Left renal pelvis (tissue), 4 donors: ENCODE results near the gene ZNF182. TPM values are rescaled to one million over a fixed set of nuclear protein-coding genes. Genes with fewer than 3 reads are reported as not detected.
"Not testable (repeated sequence)": the region's sequence is repeated elsewhere in the genome, so short reads cannot be mapped to it uniquely, and the experiment has no call there.

Experiments
- DNase-seq, 4 donors: peaks; one replicate each; pipeline ENCODE4 v3.0.0-alpha.2; 2013; ENCODE audit warnings: low read depth in 4 of 4, low spot score in 3 of 4
- polyA plus RNA-seq, 4 donors: library from polyadenylated mRNA; unstranded; fragments of 120-200 nt; gene quantifications; one replicate each; pipeline ENCODE4 v1.2.1, GENCODE V29; 2013; ENCODE audit not compliant: insufficient read length in 4 of 4

ZNF182 gene
- polyA plus RNA-seq, 4 donors: 7.9 to 12.1 (median 11.4) TPM

- no peak for DNase-seq
These were observed 860 bp downstream of the ZNF182 start for GRCh38 chrX:48002929-48003328.

- DNase-seq: no peak
These were observed 1.5 kb downstream of the ZNF182 start for GRCh38 chrX:48002319-48002718.

- no peak for DNase-seq
These were observed 2.5 kb downstream of the ZNF182 start for GRCh38 chrX:48001260-48001659.

GRCh38 chrX:47992669-47993068, 11.1 kb downstream of the ZNF182 start:
- no peak for DNase-seq

GRCh38 chrX:47992095-47992380, 11.8 kb downstream of the ZNF182 start:
- no peak for DNase-seq

- no peak for DNase-seq
These were observed 12.3 kb downstream of the ZNF182 start for GRCh38 chrX:47991263-47992094.

GRCh38 chrX:47976254-47977151, 27.3 kb downstream of the ZNF182 start:
- no peak for DNase-seq

GRCh38 chrX:47973235-47973634, 30.6 kb downstream of the ZNF182 start:
- no peak for DNase-seq

GRCh38 chrX:47965526-47965925, 38.3 kb downstream of the ZNF182 start:
- not testable (repeated sequence) for DNase-seq

- not testable (repeated sequence) for DNase-seq
These were observed 42.0 kb downstream of the ZNF182 start for GRCh38 chrX:47961830-47962229.

GRCh38 chrX:47960406-47960805, 43.4 kb downstream of the ZNF182 start:
- DNase-seq: no peak

GRCh38 chrX:47958761-47959342, 44.9 kb downstream of the ZNF182 start:
- DNase-seq: no peak

GRCh38 chrX:47958206-47958605, 45.6 kb downstream of the ZNF182 start:
- not testable (repeated sequence) for DNase-seq

GRCh38 chrX:47956016-47956415, 47.8 kb downstream of the ZNF182 start:
- DNase-seq: no peak

- DNase-seq: not testable (repeated sequence)
These were observed 48.5 kb downstream of the ZNF182 start for GRCh38 chrX:47955295-47955694.

GRCh38 chrX:47941423-47941822, 62.4 kb downstream of the ZNF182 start:
- no peak for DNase-seq

GRCh38 chrX:47940448-47940847, 63.3 kb downstream of the ZNF182 start:
- DNase-seq: no peak

GRCh38 chrX:47936940-47937317, 66.9 kb downstream of the ZNF182 start:
- DNase-seq: no peak

GRCh38 chrX:47936224-47936939, 67.4 kb downstream of the ZNF182 start:
- DNase-seq: no peak

- no peak for DNase-seq
These were observed 69.8 kb downstream of the ZNF182 start for GRCh38 chrX:47933946-47934345.

GRCh38 chrX:47931970-47932369, 71.8 kb downstream of the ZNF182 start:
- not testable (repeated sequence) for DNase-seq
